HCT116 (cell line): ENCODE measurements around the gene ETNPPL. TPM values are rescaled to one million over a fixed set of nuclear protein-coding genes. Genes with fewer than 3 reads are reported as not detected.

ENCODE experiments used
- ATAC-seq: fragments of 200-7000 bp; cut with Tn5 transposase; 2 replicates; pipeline ENCODE4 v1.9.1; 2020; ENCODE audit warnings: mild to moderate bottlenecking, moderate library complexity
- BruUV-seq: library from RNA; stranded (reverse); fragments of 400-500 nt; replicated peaks from 2 replicates; lab custom pipeline; 2021; lab: Mats Ljungman, UMichigan
- CTCF ChIA-PET: fragments of 300-600 bp; sonication (Branson Sonifier 250); formaldehyde crosslinking; loops from one replicate; lab custom pipeline; 2021; ENCODE audit warnings: antibody characterized with exemption; lab: Charles Lee
- POLR2A ChIA-PET: fragments of 300-600, 350-600 bp; sonication (Branson Sonifier 250); formaldehyde crosslinking; loops from one replicate; lab custom pipeline; 2021; ENCODE audit warnings: antibody characterized with exemption; lab: Charles Lee
- RAD21 ChIA-PET, 2 experiments: fragments of 300-600 bp; sonication (Branson Sonifier 250); formaldehyde crosslinking; loops; one replicate each; lab custom pipeline; 2023; ENCODE audit warnings: low total read pairs in 2 of 2; ENCODE audit not compliant: uncharacterized antibody in 2 of 2, unreplicated experiment in 2 of 2, low non-redundant PET in 1 of 2; lab: Charles Lee
- DNase-seq: peaks from one replicate; pipeline ENCODE4 v3.0.0-alpha.2; 2010; ENCODE audit warnings: low read depth, low spot score
- H2AFZ ChIP-seq: fragments of 200-600 bp; shearing (Covaris generic), sonication (generic); 2 replicates; pipeline ENCODE4 v1.6.1; 2017; ENCODE audit warnings: low read depth, mixed run types, mixed read lengths, antibody characterized with exemption, low read length; ENCODE audit not compliant: poor library complexity, severe bottlenecking
- H3K27ac ChIP-seq: 2 replicates; pipeline ENCODE4 v1.5.1; 2012; ENCODE audit warnings: low read depth, low read length
- H3K27me3 ChIP-seq: fragments of 200-600 bp; sonication (generic); 2 replicates; pipeline ENCODE4 v1.6.1; 2016; ENCODE audit warnings: mixed run types, low read length, mixed read lengths; ENCODE audit not compliant: insufficient read depth
- H3K36me3 ChIP-seq, 2 experiments: fragments of 200-500 bp in 1 of 2; fragments of 200-600 bp in 1 of 2; sonication (Bioruptor generic) in 1 of 2; sonication (generic) in 1 of 2; 2 replicates each; pipeline versions ENCODE4 v1.5.1 to v1.6.1; 2014 to 2016; ENCODE audit warnings: low read length in 2 of 2, inconsistent platforms in 1 of 2, mixed read lengths in 1 of 2, mixed run types in 1 of 2; ENCODE audit not compliant: insufficient read depth in 2 of 2, control insufficient read depth in 1 of 2
- H3K4me1 ChIP-seq, 2 experiments: fragments of 200-600 bp in 1 of 2; sonication (generic) in 1 of 2; 2 replicates each; pipeline versions ENCODE4 v1.5.1 to v1.6.1; 2012 to 2017; ENCODE audit warnings: low read length in 2 of 2, inconsistent platforms in 1 of 2, mild to moderate bottlenecking in 1 of 2, mixed read lengths in 1 of 2, mixed run types in 1 of 2, moderate library complexity in 1 of 2; ENCODE audit not compliant: insufficient read depth in 2 of 2, control insufficient read depth in 1 of 2
- H3K4me2 ChIP-seq: fragments of 200-600 bp; sonication (generic); 2 replicates; pipeline ENCODE4 v1.6.1; 2017; ENCODE audit warnings: mixed run types, low read length, mixed read lengths
- H3K4me3 ChIP-seq, 2 experiments: fragments of 200-600 bp in 1 of 2; sonication (generic) in 1 of 2; replicated peaks in 1 of 2; 2 replicates each; pipeline ENCODE4 v1.5.1; 2011 to 2016; ENCODE audit warnings: low read length in 2 of 2, control low read depth in 1 of 2, low read depth in 1 of 2, mild to moderate bottlenecking in 1 of 2, mixed read lengths in 1 of 2, mixed run types in 1 of 2
- H3K79me2 ChIP-seq: fragments of 200-600 bp; sonication (generic); 2 replicates; pipeline ENCODE4 v1.6.1; 2017; ENCODE audit warnings: mild to moderate bottlenecking, mixed run types, low read length, moderate library complexity, mixed read lengths; ENCODE audit not compliant: insufficient read depth
- H3K9ac ChIP-seq: fragments of 200-600 bp; sonication (generic); 2 replicates; pipeline ENCODE4 v1.6.1; 2016; ENCODE audit warnings: low read length, mixed read lengths
- H3K9me2 ChIP-seq: fragments of 200-600 bp; sonication (generic), shearing (Covaris generic); 2 replicates; pipeline ENCODE4 v1.6.1; 2017; ENCODE audit warnings: mixed run types, mild to moderate bottlenecking, moderate library complexity; ENCODE audit not compliant: insufficient read depth
- H3K9me3 ChIP-seq, 2 experiments: fragments of 200-500 bp in 1 of 2; fragments of 200-600 bp in 1 of 2; sonication (Bioruptor generic) in 1 of 2; sonication (generic) in 1 of 2; 2 replicates each; pipeline ENCODE4 v1.6.1; 2014 to 2017; ENCODE audit warnings: low read length in 2 of 2, mixed read lengths in 2 of 2, inconsistent platforms in 1 of 2, low read depth in 1 of 2, mild to moderate bottlenecking in 1 of 2, mixed run types in 1 of 2, moderate library complexity in 1 of 2; ENCODE audit not compliant: control insufficient read depth in 1 of 2, insufficient read depth in 1 of 2
- H4K20me1 ChIP-seq: fragments of 200-600 bp; sonication (generic), shearing (Covaris generic); 2 replicates; pipeline ENCODE4 v1.6.1; 2017; ENCODE audit warnings: mixed run types, mild to moderate bottlenecking, moderate library complexity; ENCODE audit not compliant: insufficient read depth
- ELF1 ChIP-seq: IDR thresholded peaks from 2 replicates; pipeline ENCODE4 v1.6.1; 2012; ENCODE audit warnings: low read depth, borderline replicate concordance
- FOSL1 ChIP-seq: IDR thresholded peaks from 2 replicates; pipeline ENCODE4 v1.6.1; 2012; ENCODE audit warnings: low read depth
- POLR2A ChIP-seq: IDR thresholded peaks from 2 replicates; pipeline ENCODE4 v1.7.0; 2011; ENCODE audit warnings: borderline replicate concordance; ENCODE audit not compliant: insufficient read depth, insufficient read length; ENCODE audit errors: extremely low read depth
- REST ChIP-seq: IDR thresholded peaks from 2 replicates; pipeline ENCODE4 v1.6.1; 2012; ENCODE audit warnings: low read depth
- intact Hi-C: fragments of 100-400 bp; cut with micrococcal nuclease; formaldehyde crosslinking; loops from 2 replicates; pipeline ENCODE4 v1.10.0; 2022
- total RNA-seq: library from RNA; stranded (reverse); gene quantifications from one replicate; pipeline ENCODE4 v1.2.1, GENCODE V29; 2021; ENCODE audit not compliant: unreplicated experiment

The ETNPPL gene
- total RNA-seq, 1 experiment from 2014 or later, result not detected

- TF ChIP-seq ELF1 (no peak), FOSL1 (no peak), REST (no peak)
- Histone ChIP-seq H3K79me2 (no peaks in the 10 kb centered on the region), H3K9ac (no peak overlapping the region), H4K20me1 (no peaks in the 10 kb centered on the region), H3K4me3 (no peak overlapping the region), H3K27me3 (no peaks in the 10 kb centered on the region), H2AFZ (no peak overlapping the region), H3K27ac (no peak overlapping the region), H3K36me3 (no peaks in the 10 kb centered on the region), H3K4me2 (no peak overlapping the region), H3K9me3 (no peaks in the 10 kb centered on the region), H3K4me1 (no peaks in the 10 kb centered on the region), H3K9me2 (no peaks in the 10 kb centered on the region)
- intact Hi-C loops, result no loop called here
- DNase-seq (no peak), ATAC-seq (no peak)
- RAD21 ChIA-PET, result no interaction called here
- no TSS peak for BruUV-seq
- POLR2A ChIA-PET, result no interaction called here
- CTCF ChIA-PET, result no interaction called here
These were observed 36.5 kb upstream of the ETNPPL start for GRCh38 chr4:108799306-108799705.

GRCh38 chr4:108796173-108796572, 33.3 kb upstream of the ETNPPL start:
- no peak overlapping the region for H3K9ac ChIP-seq
- DNase-seq, result no peak
- intact Hi-C loops, result no loop called here
- H3K36me3 ChIP-seq, result no peaks in the 10 kb centered on the region
- H3K27me3 ChIP-seq, result no peaks in the 10 kb centered on the region
- no peak overlapping the region for H3K4me2 ChIP-seq
- H3K79me2 ChIP-seq, result no peaks in the 10 kb centered on the region
- no peaks in the 10 kb centered on the region for H3K9me3 ChIP-seq
- H3K4me1 ChIP-seq, result no peaks in the 10 kb centered on the region
- no peaks in the 10 kb centered on the region for H3K9me2 ChIP-seq
- RAD21 ChIA-PET, result no interaction called here
- H2AFZ ChIP-seq, result no peak overlapping the region
- H4K20me1 ChIP-seq, result no peaks in the 10 kb centered on the region
- no peak overlapping the region for H3K27ac ChIP-seq
- ATAC-seq, result no peak
- H3K4me3 ChIP-seq, result no peak overlapping the region
- POLR2A ChIA-PET, result no interaction called here
- BruUV-seq, result no TSS peak
- no peak for TF ChIP-seq POLR2A
- CTCF ChIA-PET, result no interaction called here
